Uterus (tissue), 4 donors: ENCODE measurements around the gene DZIP1L. TPM values are rescaled to one million over a fixed set of nuclear protein-coding genes. Genes with fewer than 3 reads are reported as not detected.

ENCODE experiments used
- DNase-seq, 2 donors: peaks; one replicate each; pipeline ENCODE4 v3.0.0-alpha.2; 2019 to 2020
- H3K27ac ChIP-seq, 2 donors: fragments of 200-600 bp; sonication (generic); 1 replicate in 1 of 2; 2 replicates in 1 of 2; pipeline ENCODE4 v1.5.1; 2016 to 2018
- H3K27me3 ChIP-seq, 2 donors: fragments of 200-600 bp; sonication (generic); one replicate each; pipeline ENCODE4 v1.5.1; 2018 to 2019; ENCODE audit warnings: control low read depth in 1 of 2
- H3K36me3 ChIP-seq, 2 donors: fragments of 200-600 bp; sonication (generic); one replicate each; pipeline ENCODE4 v1.5.1; 2019; ENCODE audit warnings: control low read depth in 1 of 2
- H3K4me1 ChIP-seq, 2 donors: fragments of 200-600 bp; sonication (generic); one replicate each; pipeline ENCODE4 v1.5.1; 2018 to 2019; ENCODE audit warnings: control low read depth in 1 of 2
- H3K4me3 ChIP-seq, 2 donors: fragments of 200-600 bp; sonication (generic); 1 replicate in 1 of 2; 2 replicates in 1 of 2; pipeline ENCODE4 v1.5.1; 2018 to 2019; ENCODE audit warnings: mild to moderate bottlenecking in 1 of 2
- H3K9me3 ChIP-seq, 2 donors: fragments of 200-600 bp; sonication (generic); one replicate each; pipeline ENCODE4 v1.5.1; 2019; ENCODE audit warnings: control low read depth in 1 of 2
- CTCF ChIP-seq, 4 experiments: fragments of 200-600 bp in 2 of 4; fragments of 450-650 bp in 2 of 4; sonication (generic) in 2 of 4; IDR thresholded peaks; one replicate each; pipeline ENCODE4 v1.5.1; 2016 to 2019; ENCODE audit warnings: antibody characterized with exemption in 4 of 4, mild to moderate bottlenecking in 2 of 4, moderate library complexity in 1 of 4
- POLR2A ChIP-seq, 2 donors: fragments of 450-650 bp; IDR thresholded peaks; one replicate each; pipeline ENCODE4 v1.6.1; 2016; ENCODE audit warnings: antibody characterized with exemption in 2 of 2, mild to moderate bottlenecking in 1 of 2, moderate library complexity in 1 of 2
- intact Hi-C: fragments of 100-400 bp; cut with DNase I; formaldehyde crosslinking; loops from one replicate; pipeline ENCODE4 v1.15.1; 2023; ENCODE audit warnings: low total_unique reads
- total RNA-seq, 4 donors: library from RNA; depleted of rRNA in 3 of 4; stranded (reverse); fragments of >200 nt in 3 of 4; gene quantifications; one replicate each; pipeline versions ENCODE4 v1.1.0 to v1.2.4, GENCODE V29; 2014 to 2023
- donor health status: DM: yes; HTN: yes; CAD: no.

Gene DZIP1L
- total RNA-seq, 4 donors from 2014 or later: 3.8 to 58.5 (median 32.7) TPM

DNA sequence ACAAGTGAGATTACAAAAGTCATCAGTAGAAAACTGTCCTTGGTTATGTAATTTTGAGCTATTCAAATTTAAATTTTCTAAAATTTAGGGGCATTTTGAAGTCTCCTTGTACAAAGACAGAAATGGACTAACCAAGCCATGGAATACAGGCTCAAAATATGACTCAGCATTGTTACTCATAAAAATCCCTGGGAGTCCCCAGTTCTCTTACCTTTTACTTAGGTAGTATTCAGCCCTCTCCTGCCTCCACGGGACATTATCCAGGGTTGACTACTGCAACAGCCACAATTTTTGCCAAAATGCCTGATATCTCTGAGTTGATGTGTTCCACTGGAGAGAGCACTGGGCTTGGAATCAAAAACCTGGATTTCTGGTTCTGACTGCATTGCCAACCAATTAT lies 80.5 kb downstream of the DZIP1L start:
- TF ChIP-seq POLR2A (IDR thresholded peaks at IDR 0.05) (no peak), CTCF (IDR thresholded peaks at IDR 0.05) (no peak)

DNA sequence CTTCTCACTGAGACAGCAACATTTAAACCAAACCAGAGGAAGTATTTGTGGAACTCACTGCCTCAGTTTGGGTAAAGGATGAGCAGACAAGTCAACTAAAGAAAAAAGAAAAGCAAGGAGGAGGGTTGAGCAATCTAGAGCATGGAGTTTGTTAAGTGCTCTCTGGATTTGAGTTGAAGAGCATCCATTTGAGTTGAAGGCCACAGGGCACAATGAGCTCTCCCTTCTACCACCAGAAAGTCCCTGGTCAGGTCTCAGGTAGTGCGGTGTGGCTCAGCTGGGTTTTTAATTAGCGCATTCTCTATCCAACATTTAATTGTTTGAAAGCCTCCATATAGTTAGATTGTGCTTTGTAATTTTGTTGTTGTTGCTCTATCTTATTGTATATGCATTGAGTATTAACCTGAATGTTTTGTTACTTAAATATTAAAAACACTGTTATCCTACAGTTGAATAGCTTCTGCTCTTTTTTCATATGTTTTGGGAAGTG lies 82.2 kb downstream of the DZIP1L start:
- intact Hi-C loops: no loop called here
- Histone ChIP-seq H3K27me3 (no peaks in the 10 kb centered on the region), H3K4me3 (no peak overlapping the region), H3K9me3 (no peaks in the 10 kb centered on the region), H3K27ac (no peak overlapping the region), H3K4me1 (no peaks in the 10 kb centered on the region), H3K36me3 (no peaks in the 10 kb centered on the region)
- TF ChIP-seq POLR2A (IDR thresholded peaks at IDR 0.05) (no peak), CTCF (IDR thresholded peaks at IDR 0.05) (no peak)
- DNase-seq: no peak

More for the DNA sequence above, 80.5 kb downstream of the DZIP1L start:
- Histone ChIP-seq H3K4me1 (no peaks in the 10 kb centered on the region), H3K27ac (no peak overlapping the region), H3K36me3 (no peaks in the 10 kb centered on the region), H3K9me3 (no peaks in the 10 kb centered on the region), H3K4me3 (no peak overlapping the region), H3K27me3 (no peaks in the 10 kb centered on the region)
- no peak for DNase-seq
- intact Hi-C loops: no loop called here

GRCh38 chr3:138032567-138032966 lies 82.8 kb downstream of the DZIP1L start:
- intact Hi-C loops: no loop called here
- H3K4me1 ChIP-seq: no peaks in the 10 kb centered on the region
- no peaks in the 10 kb centered on the region for H3K36me3 ChIP-seq
- no peaks in the 10 kb centered on the region for H3K9me3 ChIP-seq
- DNase-seq: no peak
- H3K4me3 ChIP-seq: no peak overlapping the region
- no peak overlapping the region for H3K27ac ChIP-seq
- no peaks in the 10 kb centered on the region for H3K27me3 ChIP-seq
- no peak for TF ChIP-seq POLR2A (IDR thresholded peaks at IDR 0.05)
- TF ChIP-seq CTCF (IDR thresholded peaks at IDR 0.05): no peak

DNA sequence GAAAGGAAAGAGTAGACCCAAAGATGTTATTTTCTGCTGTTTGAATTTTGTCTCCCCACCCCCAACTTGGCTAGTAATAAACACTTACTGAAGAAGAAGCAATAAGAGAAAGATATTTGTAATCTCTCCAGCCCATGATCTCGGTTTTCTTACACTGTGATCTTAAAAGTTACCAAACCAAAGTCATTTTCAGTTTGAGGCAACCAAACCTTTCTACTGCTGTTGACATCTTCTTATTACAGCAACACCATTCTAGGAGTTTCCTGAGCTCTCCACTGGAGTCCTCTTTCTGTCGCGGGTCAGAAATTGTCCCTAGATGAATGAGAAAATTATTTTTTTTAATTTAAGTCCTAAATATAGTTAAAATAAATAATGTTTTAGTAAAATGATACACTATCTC lies 83.9 kb downstream of the DZIP1L start:
- H3K27me3 ChIP-seq: no peaks in the 10 kb centered on the region
- no peak overlapping the region for H3K4me3 ChIP-seq
- DNase-seq: no peak
- H3K27ac ChIP-seq: no peak overlapping the region
- intact Hi-C loops: no loop called here
- H3K36me3 ChIP-seq: no peaks in the 10 kb centered on the region
- no peaks in the 10 kb centered on the region for H3K9me3 ChIP-seq
- TF ChIP-seq CTCF (IDR thresholded peaks at IDR 0.05) (no peak), POLR2A (IDR thresholded peaks at IDR 0.05) (no peak)
- no peaks in the 10 kb centered on the region for H3K4me1 ChIP-seq

GRCh38 chr3:138030734-138031280 lies 84.6 kb downstream of the DZIP1L start:
- intact Hi-C loops: no loop called here
- DNase-seq: no peak
- no peaks in the 10 kb centered on the region for H3K36me3 ChIP-seq
- no peaks in the 10 kb centered on the region for H3K9me3 ChIP-seq
- no peaks in the 10 kb centered on the region for H3K27me3 ChIP-seq
- no peak overlapping the region for H3K4me3 ChIP-seq
- H3K4me1 ChIP-seq: no peaks in the 10 kb centered on the region
- no peak overlapping the region for H3K27ac ChIP-seq
- TF ChIP-seq POLR2A (IDR thresholded peaks at IDR 0.05) (no peak), CTCF (IDR thresholded peaks at IDR 0.05) (no peak)
